Activated T-helper 17 cell treated with anti-CD3 and anti-CD28 coated beads, Interleukin-2, amount 50 U/mL, for 72 hours (primary cell): Measurements from ENCODE around the gene DLGAP1. TPM values are rescaled to one million over a fixed set of nuclear protein-coding genes. Genes with fewer than 3 reads are reported as not detected.

Experiments
- ATAC-seq: fragments of 150-1000 bp; cut with Tn5 transposase; replicated peaks from 2 replicates; pipeline ENCODE4 v1.10.0; 2021; ENCODE audit warnings: mild to moderate bottlenecking, moderate library complexity
- H3K27ac Mint-ChIP-seq: one replicate; pipeline ENCODE4 v1.8.0; 2022; ENCODE audit warnings: mixed read lengths
- H3K27me3 Mint-ChIP-seq: one replicate; pipeline ENCODE4 v1.8.0; 2022; ENCODE audit warnings: mixed read lengths
- H3K36me3 Mint-ChIP-seq: one replicate; pipeline ENCODE4 v1.8.0; 2022; ENCODE audit warnings: low read depth, mild to moderate bottlenecking, mixed read lengths
- H3K4me1 Mint-ChIP-seq: one replicate; pipeline ENCODE4 v1.8.0; 2022; ENCODE audit warnings: mixed read lengths
- H3K4me3 Mint-ChIP-seq: one replicate; pipeline ENCODE4 v1.8.0; 2022; ENCODE audit warnings: mild to moderate bottlenecking, mixed read lengths
- H3K9me3 Mint-ChIP-seq: one replicate; pipeline ENCODE4 v1.8.0; 2022; ENCODE audit warnings: mixed read lengths
- total RNA-seq, 2 donors: library from RNA; stranded (reverse); gene quantifications; one replicate each; pipeline ENCODE4 v1.2.3, GENCODE V29; 2022

DLGAP1 gene
- total RNA-seq, 2 donors from 2014 or later, result 1.1 to 1.2 TPM

GRCh38 chr18:3720818-3721545, 734.1 kb downstream of the DLGAP1 start:
- no peaks in the 10 kb centered on the region for H3K36me3 Mint-ChIP-seq
- no peaks in the 10 kb centered on the region for H3K9me3 Mint-ChIP-seq
- H3K4me3 Mint-ChIP-seq, result no peak overlapping the region
- ATAC-seq, result no peak
- no peak overlapping the region for H3K27ac Mint-ChIP-seq
- no peaks in the 10 kb centered on the region for H3K4me1 Mint-ChIP-seq
- H3K27me3 Mint-ChIP-seq, result peaks cover 25% of the 10 kb centered on the region

DNA sequence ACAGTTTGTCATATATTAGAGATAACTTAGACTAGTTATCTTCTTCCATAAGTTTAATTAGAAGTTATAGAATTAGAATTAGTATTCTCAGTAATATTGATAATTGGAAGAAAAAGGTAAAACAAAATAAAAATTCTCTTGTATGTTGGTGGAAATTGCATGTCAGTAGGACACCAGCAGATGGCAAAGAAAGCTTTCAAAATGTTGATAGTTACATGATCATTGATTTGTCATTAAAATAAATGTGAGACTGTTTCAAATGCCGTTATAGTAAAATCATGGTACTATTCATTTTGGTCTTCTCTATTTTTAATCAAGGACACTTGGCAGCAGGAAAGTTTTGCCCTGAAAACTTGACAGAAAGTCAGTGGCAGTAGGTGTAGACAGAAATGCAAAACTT, 734.9 kb downstream of the DLGAP1 start:
- Mint-ChIP-seq H3K9me3 (no peaks in the 10 kb centered on the region), H3K27me3 (peaks cover 20% of the 10 kb centered on the region), H3K36me3 (no peaks in the 10 kb centered on the region), H3K4me1 (no peaks in the 10 kb centered on the region), H3K27ac (no peak overlapping the region), H3K4me3 (no peak overlapping the region)
- ATAC-seq, result no peak

DNA sequence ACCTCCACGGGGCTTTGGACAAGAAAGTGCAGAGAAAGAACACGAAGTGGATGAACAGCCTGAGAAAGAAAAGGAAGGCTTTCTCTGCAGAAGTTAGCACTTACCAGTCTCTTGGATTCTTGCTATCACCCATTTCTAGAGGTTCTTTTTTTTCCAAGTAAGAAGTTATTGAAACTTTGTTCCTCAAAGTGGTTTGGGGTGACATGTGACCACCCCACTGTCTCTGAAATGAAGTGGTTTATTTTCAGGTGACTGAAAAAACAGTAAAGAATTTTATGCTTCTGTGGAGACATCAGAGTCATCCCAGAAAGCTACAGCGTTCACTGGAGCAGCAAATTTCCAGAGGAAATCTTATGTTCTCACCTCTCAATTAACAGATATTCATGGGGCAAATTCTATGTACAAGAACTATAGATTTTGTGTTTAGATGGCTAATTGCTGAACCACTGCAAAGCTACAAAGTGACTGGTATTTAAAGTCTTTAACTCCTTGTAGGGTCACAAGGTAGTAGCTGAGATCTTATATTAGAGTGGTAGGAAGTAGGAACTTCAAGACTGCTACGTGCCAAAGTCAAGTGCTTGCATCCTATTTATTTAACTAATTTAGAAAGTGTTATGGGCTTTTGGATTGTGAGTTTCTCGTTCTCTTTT, 737.6 kb downstream of the DLGAP1 start:
- peaks cover 14% of the 10 kb centered on the region for H3K27me3 Mint-ChIP-seq
- no peaks in the 10 kb centered on the region for H3K4me1 Mint-ChIP-seq
- no peak overlapping the region for H3K4me3 Mint-ChIP-seq
- ATAC-seq, result no peak
- no peaks in the 10 kb centered on the region for H3K36me3 Mint-ChIP-seq
- no peak overlapping the region for H3K27ac Mint-ChIP-seq
- H3K9me3 Mint-ChIP-seq, result no peaks in the 10 kb centered on the region

DNA sequence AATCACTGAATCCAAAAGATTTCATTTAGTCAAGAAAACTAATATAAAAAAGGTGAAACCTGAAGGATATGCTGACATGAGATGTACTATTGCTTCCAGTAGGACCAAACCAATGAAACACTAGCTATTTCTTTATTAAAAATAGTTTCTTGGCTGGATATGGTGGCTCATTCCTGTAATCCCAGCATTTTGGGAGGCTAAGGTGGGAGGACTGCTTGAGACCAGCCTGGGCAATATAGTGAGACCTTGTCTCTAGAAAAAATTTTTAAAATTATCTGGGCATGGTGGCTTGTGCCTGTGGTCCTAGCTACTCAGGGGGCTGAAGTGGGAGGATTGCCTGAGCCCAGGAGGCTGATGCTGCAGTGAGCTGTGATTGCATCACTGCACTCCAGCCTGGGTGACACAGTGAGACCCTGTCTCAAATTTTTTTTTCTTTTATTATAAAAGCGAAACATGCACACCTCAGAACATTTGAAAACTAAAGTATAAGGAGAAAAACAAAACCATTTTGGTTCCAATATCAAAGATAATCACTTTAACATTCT, 738.9 kb downstream of the DLGAP1 start:
- Mint-ChIP-seq H3K4me3 (no peak overlapping the region), H3K9me3 (no peaks in the 10 kb centered on the region), H3K27ac (no peak overlapping the region), H3K36me3 (no peaks in the 10 kb centered on the region), H3K27me3 (peaks cover 14% of the 10 kb centered on the region), H3K4me1 (no peaks in the 10 kb centered on the region)
- ATAC-seq, result no peak

GRCh38 chr18:3715231-3716080, 739.7 kb downstream of the DLGAP1 start:
- Mint-ChIP-seq H3K4me3 (no peak overlapping the region), H3K27me3 (peaks cover 20% of the 10 kb centered on the region), H3K9me3 (no peaks in the 10 kb centered on the region), H3K4me1 (no peaks in the 10 kb centered on the region), H3K36me3 (no peaks in the 10 kb centered on the region), H3K27ac (no peak overlapping the region)
- no peak for ATAC-seq

- Mint-ChIP-seq H3K27ac (no peak overlapping the region), H3K27me3 (peaks cover 21% of the 10 kb centered on the region), H3K4me3 (no peak overlapping the region), H3K36me3 (no peaks in the 10 kb centered on the region), H3K4me1 (no peaks in the 10 kb centered on the region), H3K9me3 (no peaks in the 10 kb centered on the region)
- ATAC-seq, result no peak
Observed at GRCh38 chr18:3713708-3714107, 741.4 kb downstream of the DLGAP1 start.

DNA sequence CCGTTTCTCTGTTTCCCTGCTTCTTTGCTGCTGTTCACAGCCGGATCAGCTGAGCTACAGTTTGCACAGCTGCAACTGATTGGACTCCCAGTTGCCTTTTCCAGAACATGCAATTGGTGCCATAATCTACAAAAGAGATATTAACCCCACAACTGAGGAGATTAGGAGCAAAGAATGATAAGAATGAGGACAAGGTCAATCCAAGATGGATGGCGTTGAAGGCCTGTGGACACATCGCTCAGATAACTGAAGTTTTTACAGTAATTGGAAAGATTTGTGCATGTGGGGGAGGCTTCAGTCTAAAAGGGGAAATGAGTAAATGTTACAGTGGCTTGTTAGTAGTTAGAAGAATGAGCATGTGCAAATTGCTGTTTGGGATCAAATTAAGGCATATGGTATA, 741.9 kb downstream of the DLGAP1 start:
- Mint-ChIP-seq H3K36me3 (no peaks in the 10 kb centered on the region), H3K27me3 (peaks cover 23% of the 10 kb centered on the region), H3K9me3 (no peaks in the 10 kb centered on the region), H3K4me3 (no peak overlapping the region), H3K4me1 (no peaks in the 10 kb centered on the region), H3K27ac (no peak overlapping the region)
- no peak for ATAC-seq

GRCh38 chr18:3712491-3712890, 742.6 kb downstream of the DLGAP1 start:
- Mint-ChIP-seq H3K36me3 (no peaks in the 10 kb centered on the region), H3K4me1 (no peaks in the 10 kb centered on the region)
- ATAC-seq, result no peak

GRCh38 chr18:3710712-3711301, 744.3 kb downstream of the DLGAP1 start:
- H3K36me3 Mint-ChIP-seq, result no peaks in the 10 kb centered on the region
- H3K27ac Mint-ChIP-seq, result no peak overlapping the region
- peaks cover 24% of the 10 kb centered on the region for H3K27me3 Mint-ChIP-seq
- no peaks in the 10 kb centered on the region for H3K4me1 Mint-ChIP-seq
- ATAC-seq, result no peak
- H3K9me3 Mint-ChIP-seq, result no peaks in the 10 kb centered on the region
- H3K4me3 Mint-ChIP-seq, result no peak overlapping the region

More at GRCh38 chr18:3712491-3712890, 742.6 kb downstream of the DLGAP1 start:
- Mint-ChIP-seq H3K9me3 (no peaks in the 10 kb centered on the region), H3K27me3 (peaks cover 22% of the 10 kb centered on the region), H3K4me3 (no peak overlapping the region), H3K27ac (no peak overlapping the region)

- Mint-ChIP-seq H3K9me3 (no peaks in the 10 kb centered on the region), H3K4me3 (no peak overlapping the region), H3K27ac (no peak overlapping the region), H3K36me3 (no peaks in the 10 kb centered on the region), H3K27me3 (peaks cover 18% of the 10 kb centered on the region), H3K4me1 (no peaks in the 10 kb centered on the region)
- ATAC-seq, result no peak
Observed at GRCh38 chr18:3709205-3709604, 745.9 kb downstream of the DLGAP1 start.

GRCh38 chr18:3706279-3707097, 748.6 kb downstream of the DLGAP1 start:
- Mint-ChIP-seq H3K27me3 (peaks cover 37% of the 10 kb centered on the region), H3K9me3 (no peaks in the 10 kb centered on the region), H3K27ac (no peak overlapping the region), H3K4me3 (no peak overlapping the region), H3K4me1 (no peaks in the 10 kb centered on the region), H3K36me3 (no peaks in the 10 kb centered on the region)
- no peak for ATAC-seq

DNA sequence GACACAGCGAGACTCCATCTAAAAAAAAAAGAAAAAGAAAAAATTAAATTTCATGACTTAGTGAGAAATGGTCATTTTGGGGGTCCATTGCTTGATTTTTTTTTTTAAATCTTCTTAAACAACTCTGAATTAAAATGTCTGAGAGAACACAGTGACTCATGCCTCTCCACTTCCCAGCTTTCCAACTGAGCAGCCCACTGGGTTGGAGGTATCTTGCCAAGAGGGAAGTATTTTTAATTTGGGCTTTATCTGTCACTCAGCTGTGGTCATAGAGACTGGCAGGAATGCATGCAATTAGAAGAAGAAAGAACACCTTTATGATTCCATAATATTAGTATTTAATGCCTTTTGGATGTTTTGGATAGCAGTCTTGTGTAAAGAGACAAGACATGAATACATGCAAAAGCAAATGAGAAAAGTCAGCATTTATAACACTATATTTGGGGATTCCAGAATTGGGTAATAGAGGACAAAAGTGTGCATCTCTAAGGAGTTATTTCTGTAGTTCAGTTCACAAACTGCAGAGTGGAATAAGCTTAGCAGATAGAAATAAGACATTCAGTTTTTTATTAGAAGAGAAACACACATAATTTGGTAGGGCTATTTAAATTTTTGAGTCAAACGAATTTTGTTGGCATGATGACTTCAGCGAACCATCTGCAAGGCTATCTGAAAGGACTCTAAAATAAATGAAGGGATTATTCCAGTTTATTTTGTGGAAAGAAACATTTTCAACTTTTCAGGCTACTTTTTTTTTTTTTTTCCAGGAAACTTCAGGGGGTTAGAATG, 750.4 kb downstream of the DLGAP1 start:
- Mint-ChIP-seq H3K27ac (no peak overlapping the region), H3K4me1 (no peaks in the 10 kb centered on the region), H3K36me3 (no peaks in the 10 kb centered on the region), H3K27me3 (peaks cover 33% of the 10 kb centered on the region), H3K9me3 (no peaks in the 10 kb centered on the region), H3K4me3 (no peak overlapping the region)
- no peak for ATAC-seq

- no peak for ATAC-seq
- Mint-ChIP-seq H3K4me3 (no peak overlapping the region), H3K9me3 (no peaks in the 10 kb centered on the region), H3K4me1 (no peaks in the 10 kb centered on the region), H3K36me3 (no peaks in the 10 kb centered on the region), H3K27ac (no peak overlapping the region), H3K27me3 (peaks cover 36% of the 10 kb centered on the region)
Observed at GRCh38 chr18:3703732-3704176, 751.4 kb downstream of the DLGAP1 start.
